SKM-1 treated with dmso at 0.1 percent for 144 hours (cell line): ENCODE results near the gene PSME1.

Source experiments
- DNase-seq: peaks from one replicate; lab custom pipeline; 2025; ENCODE audit not compliant: unreplicated experiment; lab: John Stamatoyannopoulos, UW

The PSME1 gene

GRCh38 chr14:24129410-24129998 lies 6.5 kb upstream of the PSME1 start:
- no peak for DNase-seq

GRCh38 chr14:24130380-24130716 lies 5.6 kb upstream of the PSME1 start, which contains the start of gene FITM1:
FITM1 (plus strand) TSS chr14:24130659; CDS start chr14:24131564, 905 bp downstream.
- peak; percentile 18 for DNase-seq

GRCh38 chr14:24130717-24131548 lies 5.1 kb upstream of the PSME1 start:
- no peak for DNase-seq

- no peak for DNase-seq
These were observed 4.4 kb upstream of the PSME1 start for GRCh38 chr14:24131549-24131966.

- no peak for DNase-seq
These were observed 3.8 kb upstream of the PSME1 start for GRCh38 chr14:24132061-24132685.

- no peak for DNase-seq
These were observed 3.0 kb upstream of the PSME1 start for GRCh38 chr14:24132976-24133375.

- no peak for DNase-seq
These were observed 2.3 kb upstream of the PSME1 start for GRCh38 chr14:24133735-24134134.

- DNase-seq, result no peak
These were observed 485 bp upstream of the PSME1 start for GRCh38 chr14:24135584-24135833.

- no peak for DNase-seq
These were observed 912 bp downstream of the PSME1 start for GRCh38 chr14:24136684-24137528.

- no peak for DNase-seq
These were observed 1.8 kb downstream of the PSME1 start for GRCh38 chr14:24137529-24138395.

GRCh38 chr14:24138396-24139271 lies 2.6 kb downstream of the PSME1 start:
- no peak for DNase-seq

- DNase-seq, result no peak
These were observed 3.4 kb downstream of the PSME1 start for GRCh38 chr14:24139272-24139934.

GRCh38 chr14:24141097-24141880 lies 5.3 kb downstream of the PSME1 start, which contains the start of gene EMC9:
EMC9 (minus strand) TSS chr14:24141591; CDS start chr14:24141304, 287 bp downstream.
- peak; percentile 94 for DNase-seq

- no peak for DNase-seq
These were observed 7.5 kb downstream of the PSME1 start for GRCh38 chr14:24143511-24143910.

GRCh38 chr14:24144451-24144850 lies 8.5 kb downstream of the PSME1 start:
- no peak for DNase-seq

GRCh38 chr14:24145219-24145618 lies 9.2 kb downstream of the PSME1 start:
- DNase-seq, result no peak

GRCh38 chr14:24145690-24146452 lies 9.9 kb downstream of the PSME1 start:
- DNase-seq, result no peak
